Loucy (cell line): ENCODE measurements around the gene STOM.

Experiments used
- H2AFZ ChIP-seq: fragments of 200-600 bp; sonication (generic); 2 replicates; pipeline ENCODE4 v1.6.0; 2016; ENCODE audit warnings: antibody characterized with exemption, mild to moderate bottlenecking, low read length, moderate library complexity
- H3F3A ChIP-seq: fragments of 200-600 bp; 2 replicates; pipeline ENCODE4 v1.6.0; 2016; ENCODE audit warnings: antibody characterized with exemption, low read depth, mild to moderate bottlenecking
- H3K27me3 ChIP-seq: fragments of 200-600 bp; sonication (generic); 2 replicates; pipeline ENCODE4 v1.6.1; 2014; ENCODE audit warnings: low read length, mild to moderate bottlenecking; ENCODE audit not compliant: insufficient read depth, poor library complexity, severe bottlenecking
- H3K36me3 ChIP-seq: fragments of 200-600 bp; sonication (generic); 2 replicates; pipeline ENCODE4 v1.6.1; 2016; ENCODE audit warnings: low read length; ENCODE audit not compliant: insufficient read depth
- H3K4me1 ChIP-seq: fragments of 200-600 bp; sonication (generic); 2 replicates; pipeline ENCODE4 v1.5.1; 2014; ENCODE audit warnings: low read length, mild to moderate bottlenecking; ENCODE audit not compliant: insufficient read depth, poor library complexity, severe bottlenecking
- H3K4me2 ChIP-seq: fragments of 200-600 bp; sonication (generic); 2 replicates; pipeline ENCODE4 v1.6.0; 2014; ENCODE audit warnings: antibody characterized with exemption, low read length, low read depth, mild to moderate bottlenecking; ENCODE audit not compliant: poor library complexity, severe bottlenecking
- H3K4me3 ChIP-seq: fragments of 200-600 bp; sonication (generic); 2 replicates; pipeline ENCODE4 v1.5.1; 2014; ENCODE audit warnings: low read length, mild to moderate bottlenecking, mixed read lengths; ENCODE audit not compliant: poor library complexity, severe bottlenecking
- H3K79me2 ChIP-seq: fragments of 200-600 bp; sonication (generic); 2 replicates; pipeline ENCODE4 v1.6.1; 2014; ENCODE audit warnings: low read length; ENCODE audit not compliant: insufficient read depth
- H3K9ac ChIP-seq: fragments of 200-600 bp; sonication (generic); 2 replicates; pipeline ENCODE4 v1.6.0; 2014; ENCODE audit warnings: mild to moderate bottlenecking, low read depth, low read length, moderate library complexity; ENCODE audit not compliant: poor library complexity, severe bottlenecking
- H3K9me2 ChIP-seq: fragments of 200-600 bp; sonication (generic); replicated peaks from 2 replicates; pipeline ENCODE4 v1.6.1; 2016; ENCODE audit warnings: low read depth, low read length, mixed read lengths
- H3K9me3 ChIP-seq: fragments of 200-600 bp; sonication (generic); 2 replicates; pipeline ENCODE4 v1.6.1; 2014; ENCODE audit warnings: mild to moderate bottlenecking, antibody characterized with exemption, low read length, low read depth; ENCODE audit not compliant: insufficient read depth
- H4K20me1 ChIP-seq: fragments of 200-600 bp; sonication (generic); 2 replicates; pipeline ENCODE4 v1.6.0; 2014; ENCODE audit warnings: antibody characterized with exemption, low read length, mild to moderate bottlenecking; ENCODE audit not compliant: insufficient read depth, poor library complexity, severe bottlenecking
- EZH2phosphoT487 ChIP-seq: fragments of 200-600 bp; IDR thresholded peaks from 2 replicates; pipeline ENCODE4 v1.6.1; 2018; ENCODE audit warnings: antibody characterized with exemption, mild to moderate bottlenecking, moderate library complexity, borderline replicate concordance
- TF ChIP-seq, protein P1 (sequence below): fragments of 200-600 bp; sonication (generic); conservative IDR thresholded peaks from 2 replicates; pipeline ENCODE4 v1.5.1; 2014; ENCODE audit warnings: mild to moderate bottlenecking, antibody characterized with exemption, low read length

Gene STOM

DNA sequence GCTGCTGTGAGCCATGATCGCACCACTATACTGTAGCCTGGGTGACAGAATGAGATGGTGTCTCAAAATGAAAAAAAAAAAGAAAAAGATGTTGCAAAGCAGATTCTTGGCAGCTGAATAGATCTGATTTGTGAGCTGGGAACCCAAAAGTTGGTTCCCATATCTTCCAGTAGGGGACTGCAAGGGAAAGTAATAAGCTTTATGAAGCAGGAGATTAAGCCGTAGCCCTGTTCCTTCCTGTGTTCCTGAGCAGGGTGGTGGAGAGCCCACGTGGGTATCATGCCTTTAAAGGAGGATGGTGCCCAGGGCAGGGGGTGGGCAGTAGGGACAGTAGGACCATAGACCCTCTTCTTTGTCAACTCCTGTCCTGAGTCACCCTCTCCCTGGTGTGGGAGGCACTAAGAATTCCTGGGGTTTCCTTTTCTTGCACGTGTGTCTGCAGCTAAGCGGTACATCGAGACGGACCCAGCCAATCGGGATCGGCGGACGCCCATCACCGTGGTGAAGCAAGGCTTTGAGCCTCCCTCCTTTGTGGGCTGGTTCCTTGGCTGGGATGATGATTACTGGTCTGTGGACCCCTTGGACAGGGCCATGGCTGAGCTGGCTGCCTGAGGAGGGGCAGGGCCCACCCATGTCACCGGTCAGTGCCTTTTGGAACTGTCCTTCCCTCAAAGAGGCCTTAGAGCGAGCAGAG, 37.9 kb downstream of the STOM start:
- Histone ChIP-seq H3K27me3 (no peaks in the 10 kb centered on the region), H3F3A (no peaks in the 10 kb centered on the region), H3K9me3 (no peaks in the 10 kb centered on the region), H3K9me2 (no peaks in the 10 kb centered on the region), H3K4me2 (no peak overlapping the region), H3K4me1 (peaks cover 14% of the 10 kb centered on the region), H3K9ac (no peak overlapping the region), H3K36me3 (no peaks in the 10 kb centered on the region; the same call in 1 of the 2 replicates), H3K4me3 (no peak overlapping the region), H4K20me1 (no peaks in the 10 kb centered on the region), H2AFZ (no peak overlapping the region), H3K79me2 (no peaks in the 10 kb centered on the region)
- TF ChIP-seq, protein P1, sequence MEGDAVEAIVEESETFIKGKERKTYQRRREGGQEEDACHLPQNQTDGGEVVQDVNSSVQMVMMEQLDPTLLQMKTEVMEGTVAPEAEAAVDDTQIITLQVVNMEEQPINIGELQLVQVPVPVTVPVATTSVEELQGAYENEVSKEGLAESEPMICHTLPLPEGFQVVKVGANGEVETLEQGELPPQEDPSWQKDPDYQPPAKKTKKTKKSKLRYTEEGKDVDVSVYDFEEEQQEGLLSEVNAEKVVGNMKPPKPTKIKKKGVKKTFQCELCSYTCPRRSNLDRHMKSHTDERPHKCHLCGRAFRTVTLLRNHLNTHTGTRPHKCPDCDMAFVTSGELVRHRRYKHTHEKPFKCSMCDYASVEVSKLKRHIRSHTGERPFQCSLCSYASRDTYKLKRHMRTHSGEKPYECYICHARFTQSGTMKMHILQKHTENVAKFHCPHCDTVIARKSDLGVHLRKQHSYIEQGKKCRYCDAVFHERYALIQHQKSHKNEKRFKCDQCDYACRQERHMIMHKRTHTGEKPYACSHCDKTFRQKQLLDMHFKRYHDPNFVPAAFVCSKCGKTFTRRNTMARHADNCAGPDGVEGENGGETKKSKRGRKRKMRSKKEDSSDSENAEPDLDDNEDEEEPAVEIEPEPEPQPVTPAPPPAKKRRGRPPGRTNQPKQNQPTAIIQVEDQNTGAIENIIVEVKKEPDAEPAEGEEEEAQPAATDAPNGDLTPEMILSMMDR: no peak
- no peak for TF ChIP-seq EZH2phosphoT487

DNA sequence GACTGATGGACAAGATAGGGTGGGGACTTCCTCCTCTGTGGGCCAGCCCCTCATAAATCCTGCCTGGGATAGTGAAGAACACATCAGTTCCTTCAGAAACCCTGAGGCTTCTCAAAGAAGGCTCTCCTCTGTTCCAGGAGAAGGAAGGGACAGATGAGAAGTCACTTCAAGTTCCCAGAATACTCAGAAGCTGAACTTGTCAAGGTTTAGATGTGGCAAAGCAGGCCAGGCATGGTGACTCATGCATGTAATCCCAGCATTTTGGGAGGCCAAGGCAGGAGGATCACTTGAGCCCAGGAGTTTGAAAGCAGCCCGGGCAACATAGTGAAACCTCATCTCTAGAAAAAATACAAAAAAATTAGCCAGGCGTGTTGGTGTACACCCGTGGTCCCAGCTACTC, 38.5 kb downstream of the STOM start:
- no peak overlapping the region for H3K4me3 ChIP-seq
- no peaks in the 10 kb centered on the region for H3K9me3 ChIP-seq
- no peaks in the 10 kb centered on the region for H3K27me3 ChIP-seq
- no peak overlapping the region for H3K4me2 ChIP-seq
- no peaks in the 10 kb centered on the region for H3F3A ChIP-seq
- H3K79me2 ChIP-seq: no peaks in the 10 kb centered on the region
- H3K4me1 ChIP-seq: peaks cover 8% of the 10 kb centered on the region
- H3K9ac ChIP-seq: no peak overlapping the region
- H2AFZ ChIP-seq: no peak overlapping the region
- TF ChIP-seq, protein P1: no peak
- no peak for TF ChIP-seq EZH2phosphoT487
- H4K20me1 ChIP-seq: no peaks in the 10 kb centered on the region
- no peaks in the 10 kb centered on the region for H3K9me2 ChIP-seq
- peaks cover 3% of the 10 kb centered on the region; the same call in 1 of the 2 replicates for H3K36me3 ChIP-seq

DNA sequence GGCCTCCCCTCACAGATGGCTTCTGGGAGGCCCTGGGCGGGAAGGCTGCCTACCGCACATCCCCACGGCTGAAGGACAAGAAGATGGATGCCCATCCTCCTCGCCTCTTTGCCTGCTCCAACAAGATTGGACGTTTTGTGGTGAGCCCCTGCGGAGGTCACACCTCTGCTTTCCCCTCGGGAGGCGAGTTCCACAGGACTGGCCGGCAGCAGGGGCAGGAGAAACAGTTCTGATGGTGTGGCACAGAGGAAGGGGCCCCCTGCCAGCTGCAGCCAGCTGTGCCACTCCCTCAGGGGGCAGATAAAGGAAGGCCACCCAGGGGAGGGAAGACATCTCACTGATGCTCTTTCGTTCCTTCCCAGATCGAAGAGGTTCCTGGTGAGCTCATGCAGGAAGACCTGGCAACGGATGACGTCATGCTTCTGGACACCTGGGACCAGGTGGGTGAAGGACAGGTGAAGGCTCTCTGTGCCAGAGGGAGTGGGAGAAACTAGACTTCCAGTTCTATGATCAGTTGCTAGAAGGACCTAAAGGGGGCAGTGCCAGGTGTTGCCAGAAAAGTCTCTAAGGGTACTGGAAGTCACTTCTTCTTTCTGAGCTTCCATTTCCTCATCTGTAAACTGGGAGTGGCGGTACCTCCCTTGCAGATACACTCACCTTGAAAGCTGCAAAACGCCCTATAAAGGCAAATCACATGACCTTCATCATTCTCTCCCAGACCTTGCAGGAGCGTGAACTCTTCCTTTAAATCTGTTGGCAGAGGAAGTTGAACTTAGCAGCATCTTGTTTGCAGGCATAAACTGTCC, 41.0 kb downstream of the STOM start:
- Histone ChIP-seq H3K4me2 (no peak overlapping the region), H3K9ac (no peak overlapping the region), H3K9me2 (no peaks in the 10 kb centered on the region), H3K27me3 (no peaks in the 10 kb centered on the region), H3K4me1 (no peaks in the 10 kb centered on the region), H3K9me3 (no peaks in the 10 kb centered on the region), H3K4me3 (no peak overlapping the region), H4K20me1 (no peaks in the 10 kb centered on the region), H3K79me2 (no peaks in the 10 kb centered on the region), H3F3A (no peaks in the 10 kb centered on the region), H3K36me3 (peaks cover 4% of the 10 kb centered on the region; the same call in 1 of the 2 replicates), H2AFZ (no peak overlapping the region)
- TF ChIP-seq, protein P1: peak; percentile 32
- no peak for TF ChIP-seq EZH2phosphoT487
